Measurements from ENCODE around the gene P2RX3.

DNA sequence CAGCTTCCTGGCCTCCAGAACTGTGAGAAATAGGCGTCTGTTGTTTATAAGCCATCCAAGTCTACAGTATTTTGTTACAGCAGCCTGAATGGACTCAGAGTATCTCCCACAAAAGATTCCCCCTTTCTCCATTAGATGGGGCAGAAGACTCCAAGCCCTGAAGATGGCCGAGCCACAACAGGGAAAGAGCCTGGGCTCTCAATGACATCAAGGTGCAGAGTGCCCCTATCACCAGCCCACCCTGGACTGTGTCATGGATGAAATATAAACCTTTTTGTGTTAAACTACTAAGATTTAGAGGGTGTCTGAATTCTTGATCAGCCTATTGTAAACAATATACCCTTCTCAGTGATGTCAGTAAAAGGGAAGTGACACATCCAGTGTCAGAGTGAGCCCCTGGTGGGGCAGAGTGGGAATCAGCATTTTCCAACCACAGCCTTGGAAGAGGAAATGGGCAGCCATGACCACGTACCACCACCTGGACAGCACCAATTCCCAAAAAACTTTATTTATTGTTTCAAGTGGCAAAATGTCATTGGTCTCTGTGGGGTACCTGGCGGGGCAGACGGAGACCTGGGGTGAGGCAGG lies 38.9 kb upstream of the P2RX3 start:
- TF ChIP-seq, protein P1, sequence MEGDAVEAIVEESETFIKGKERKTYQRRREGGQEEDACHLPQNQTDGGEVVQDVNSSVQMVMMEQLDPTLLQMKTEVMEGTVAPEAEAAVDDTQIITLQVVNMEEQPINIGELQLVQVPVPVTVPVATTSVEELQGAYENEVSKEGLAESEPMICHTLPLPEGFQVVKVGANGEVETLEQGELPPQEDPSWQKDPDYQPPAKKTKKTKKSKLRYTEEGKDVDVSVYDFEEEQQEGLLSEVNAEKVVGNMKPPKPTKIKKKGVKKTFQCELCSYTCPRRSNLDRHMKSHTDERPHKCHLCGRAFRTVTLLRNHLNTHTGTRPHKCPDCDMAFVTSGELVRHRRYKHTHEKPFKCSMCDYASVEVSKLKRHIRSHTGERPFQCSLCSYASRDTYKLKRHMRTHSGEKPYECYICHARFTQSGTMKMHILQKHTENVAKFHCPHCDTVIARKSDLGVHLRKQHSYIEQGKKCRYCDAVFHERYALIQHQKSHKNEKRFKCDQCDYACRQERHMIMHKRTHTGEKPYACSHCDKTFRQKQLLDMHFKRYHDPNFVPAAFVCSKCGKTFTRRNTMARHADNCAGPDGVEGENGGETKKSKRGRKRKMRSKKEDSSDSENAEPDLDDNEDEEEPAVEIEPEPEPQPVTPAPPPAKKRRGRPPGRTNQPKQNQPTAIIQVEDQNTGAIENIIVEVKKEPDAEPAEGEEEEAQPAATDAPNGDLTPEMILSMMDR (conservative IDR thresholded peaks at IDR 0.05 in 1 of 2, IDR thresholded peaks at IDR 0.05 in 1 of 2; ENCODE audit: low read depth in 1 of 2, low read length in 2 of 2): no peak
- no peak for TF ChIP-seq EZH2 (IDR thresholded peaks at IDR 0.05; ENCODE audit: low read length, missing control alignments)

Measured in fibroblast of lung (primary cell).